K562 (cell line): ENCODE results near the gene MTMR3. TPM values are rescaled to one million over a fixed set of nuclear protein-coding genes. Genes with fewer than 3 reads are reported as not detected.

Experiments used
- ASH1L ChIP-seq: fragments of 450-650 bp; IDR thresholded peaks from 2 replicates; pipeline ENCODE4 v1.6.1; 2018; ENCODE audit warnings: borderline replicate concordance, mild to moderate bottlenecking, low read depth; ENCODE audit not compliant: partially characterized antibody
- ATF1 ChIP-seq, 2 experiments: fragments of 450-650 bp in 1 of 2; IDR thresholded peaks; 2 replicates each; pipeline ENCODE4 v1.6.1; 2016; ENCODE audit warnings: missing compliant biosample characterization in 1 of 2, missing genetic modification characterization in 1 of 2
- E2F3 ChIP-seq: fragments of 250-450 bp; sonication (Bioruptor Pico); IDR thresholded peaks from 2 replicates; pipeline ENCODE4 v1.4.0; 2020; ENCODE audit warnings: mild to moderate bottlenecking
- FOS ChIP-seq: IDR thresholded peaks from 3 replicates; pipeline ENCODE4 v1.6.1; 2011; ENCODE audit not compliant: insufficient read length; ENCODE audit errors: extremely low read depth
- ILF3 ChIP-seq: fragments of 450-650 bp; IDR thresholded peaks from 2 replicates; pipeline ENCODE4 v1.6.1; 2018; ENCODE audit warnings: antibody characterized with exemption, mild to moderate bottlenecking, moderate library complexity, borderline replicate concordance
- KLF6 ChIP-seq: fragments of 250-450 bp; sonication (Bioruptor Pico); IDR thresholded peaks from 2 replicates; pipeline ENCODE4 v1.4.0; 2020; ENCODE audit warnings: mild to moderate bottlenecking, moderate library complexity, borderline replicate concordance
- NFIX ChIP-seq: fragments of 250-450 bp; sonication (Bioruptor Pico); IDR thresholded peaks from 2 replicates; pipeline ENCODE4 v1.4.0; 2020; ENCODE audit warnings: low read depth, mild to moderate bottlenecking, moderate library complexity
- POLR2H ChIP-seq: IDR thresholded peaks from 2 replicates; pipeline ENCODE4 v1.6.1; 2016; ENCODE audit warnings: missing genetic modification characterization, low read depth, mild to moderate bottlenecking, control low read depth, missing compliant biosample characterization, moderate library complexity
- SNIP1 ChIP-seq: fragments of 450-650 bp; IDR thresholded peaks from 2 replicates; pipeline ENCODE4 v1.7.1; 2017; ENCODE audit warnings: low read depth, mild to moderate bottlenecking
- SUPT5H ChIP-seq: fragments of 450-650 bp; IDR thresholded peaks from 2 replicates; pipeline ENCODE4 v1.6.1; 2016
- ZC3H11A ChIP-seq: IDR thresholded peaks from 2 replicates; pipeline ENCODE4 v1.6.1; 2012; ENCODE audit warnings: low read depth, low read length, improper control_type of control experiment
- ZKSCAN8 ChIP-seq: fragments of 200-800 bp; sonication (Bioruptor generic); IDR thresholded peaks from 2 replicates; pipeline ENCODE4 v1.6.1; 2016; ENCODE audit warnings: missing genetic modification characterization, missing compliant biosample characterization
- ZNF197 ChIP-seq: fragments of 200-800 bp; sonication (Bioruptor generic); IDR thresholded peaks from 2 replicates; pipeline ENCODE4 v1.6.1; 2016; ENCODE audit warnings: low read depth, missing genetic modification characterization, missing compliant biosample characterization
- ZNF778 ChIP-seq: fragments of 450-650 bp; formaldehyde crosslinking; IDR thresholded peaks from 2 replicates; pipeline ENCODE4 v1.4.0; 2020; ENCODE audit warnings: mild to moderate bottlenecking, moderate library complexity
- ZNF830 ChIP-seq: fragments of 250-450 bp; sonication (Bioruptor Pico); IDR thresholded peaks from 2 replicates; pipeline ENCODE4 v1.5.0; 2021; ENCODE audit warnings: mild to moderate bottlenecking
- polyA plus RNA-seq, 8 experiments: library from polyadenylated mRNA; depleted of rRNA in 4 of 8; stranded (reverse) in 5 of 8; unstranded in 3 of 8; fragments of >200 nt; fragmentation: Nextera tagmentation in 2 of 8; fragmentation: Illumina TruSeq in 1 of 8; extraction: Ambion mirVana in 2 of 8; extraction: Trizol in 1 of 8; gene quantifications; 2 replicates each; pipeline versions ENCODE4 v1.2.1 to v1.2.3, GENCODE V29; 2011 to 2014; ENCODE audit warnings: inconsistent platforms in 1 of 8, missing spikeins in 1 of 8
- total RNA-seq, 7 experiments: library from RNA; depleted of rRNA in 6 of 7; stranded (reverse); fragments of >200 nt in 6 of 7; fragmentation: Illumina TruSeq in 2 of 7; extraction: Trizol in 2 of 7; gene quantifications; 2 replicates each; pipeline versions ENCODE4 v1.2.1 to v1.2.3, GENCODE V29; 2011 to 2021; ENCODE audit warnings: low replicate concordance in 1 of 7
- TF ChIP-seq, protein P1 (sequence below): fragments of 450-650 bp; IDR thresholded peaks from 2 replicates; pipeline ENCODE4 v1.7.0; 2016; ENCODE audit warnings: borderline replicate concordance
- TF ChIP-seq, protein P2 (sequence below): sonication (generic); formaldehyde crosslinking; IDR thresholded peaks from 2 replicates; pipeline ENCODE4 v1.5.0; 2020; ENCODE audit warnings: missing genetic modification reagents
- TF ChIP-seq, protein P3 (sequence below): fragments of 200-800 bp; sonication (Bioruptor generic); IDR thresholded peaks from 2 replicates; pipeline ENCODE4 v1.6.1; 2017; ENCODE audit warnings: missing genetic modification characterization, missing compliant biosample characterization
- TF ChIP-seq, protein P4 (sequence below): fragments of 450-650 bp; IDR thresholded peaks from 2 replicates; pipeline ENCODE4 v1.6.1; 2018; ENCODE audit warnings: mild to moderate bottlenecking, low read depth; ENCODE audit not compliant: partially characterized antibody
- TF ChIP-seq, protein P5 (sequence below): sonication (generic); formaldehyde crosslinking; IDR thresholded peaks from 2 replicates; pipeline ENCODE4 v1.8.0; 2022; ENCODE audit warnings: mild to moderate bottlenecking, missing genetic modification reagents, borderline replicate concordance

MTMR3 gene
- total and polyA plus RNA-seq, 9 of the 15 experiments (the other 6 are each of a cell fraction or from before 2014, with no cell fraction given): 1.6 to 13.7 (median 7.9) TPM

DNA sequence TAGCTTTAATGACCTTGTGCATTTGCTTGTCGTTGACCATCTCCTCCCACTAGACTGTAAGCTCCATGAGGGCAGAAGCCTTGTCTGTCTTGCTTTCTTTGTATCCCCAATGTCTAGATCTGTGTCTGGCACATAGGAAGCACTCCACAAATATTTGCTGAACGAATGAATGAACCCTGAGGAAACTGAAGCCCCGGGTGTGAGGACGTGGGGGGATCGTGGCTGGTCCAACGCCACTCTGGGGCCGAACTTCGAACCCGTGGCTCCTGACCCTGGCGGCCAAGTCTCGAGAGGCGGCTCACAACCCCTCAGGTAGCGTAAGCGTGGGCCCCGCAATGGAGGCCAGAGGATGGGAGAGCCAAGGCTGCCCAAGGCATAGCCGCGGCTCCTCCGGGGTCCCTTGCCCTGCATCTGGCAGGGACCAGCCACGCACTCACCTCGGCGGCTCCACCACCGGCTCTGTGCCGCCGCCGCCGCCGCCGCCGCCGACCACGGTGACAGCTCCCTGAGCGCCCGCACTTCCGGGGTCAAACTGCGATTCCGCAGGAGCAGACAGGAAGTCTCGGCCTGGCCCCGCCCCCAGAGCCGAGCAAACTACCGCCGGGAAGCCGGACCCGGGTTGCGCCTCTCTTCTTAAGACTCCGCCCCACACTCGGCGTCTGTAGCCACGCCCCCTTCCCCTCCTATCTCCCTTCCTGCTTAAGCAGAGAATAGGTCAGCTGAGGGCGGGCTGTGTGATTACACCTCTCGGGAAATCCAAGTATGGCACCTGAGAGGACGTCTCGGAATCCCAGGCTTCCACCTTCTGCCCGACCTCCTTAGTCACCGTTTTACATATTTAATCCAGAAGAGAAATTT, 45.0 kb upstream of the MTMR3 start, which contains the start of gene ASCC2 (continued):
- TF ChIP-seq, protein P1, sequence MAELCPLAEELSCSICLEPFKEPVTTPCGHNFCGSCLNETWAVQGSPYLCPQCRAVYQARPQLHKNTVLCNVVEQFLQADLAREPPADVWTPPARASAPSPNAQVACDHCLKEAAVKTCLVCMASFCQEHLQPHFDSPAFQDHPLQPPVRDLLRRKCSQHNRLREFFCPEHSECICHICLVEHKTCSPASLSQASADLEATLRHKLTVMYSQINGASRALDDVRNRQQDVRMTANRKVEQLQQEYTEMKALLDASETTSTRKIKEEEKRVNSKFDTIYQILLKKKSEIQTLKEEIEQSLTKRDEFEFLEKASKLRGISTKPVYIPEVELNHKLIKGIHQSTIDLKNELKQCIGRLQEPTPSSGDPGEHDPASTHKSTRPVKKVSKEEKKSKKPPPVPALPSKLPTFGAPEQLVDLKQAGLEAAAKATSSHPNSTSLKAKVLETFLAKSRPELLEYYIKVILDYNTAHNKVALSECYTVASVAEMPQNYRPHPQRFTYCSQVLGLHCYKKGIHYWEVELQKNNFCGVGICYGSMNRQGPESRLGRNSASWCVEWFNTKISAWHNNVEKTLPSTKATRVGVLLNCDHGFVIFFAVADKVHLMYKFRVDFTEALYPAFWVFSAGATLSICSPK: no peak
- TF ChIP-seq ZNF830 (CRISPR knock-in tag) (no peak), ZKSCAN8 (CRISPR knock-in tag) (no peak), E2F3 (CRISPR knock-in tag) (no peak), ILF3 (no peak), ATF1 (CRISPR knock-in tag; IDR thresholded peaks at IDR 0.05) (no peak), ATF1 (tag; IDR thresholded peaks at IDR 0.05) (peak; percentile 39), ZC3H11A (no peak), ZNF778 (CRISPR knock-in tag) (no peak), NFIX (CRISPR knock-in tag) (no peak), ZNF197 (CRISPR knock-in tag) (no peak), ASH1L (no peak), POLR2H (tag) (peak; percentile 58), SNIP1 (no peak), FOS (no peak), KLF6 (CRISPR knock-in tag) (no peak), SUPT5H (peak; percentile 82)
- TF ChIP-seq, protein P2, sequence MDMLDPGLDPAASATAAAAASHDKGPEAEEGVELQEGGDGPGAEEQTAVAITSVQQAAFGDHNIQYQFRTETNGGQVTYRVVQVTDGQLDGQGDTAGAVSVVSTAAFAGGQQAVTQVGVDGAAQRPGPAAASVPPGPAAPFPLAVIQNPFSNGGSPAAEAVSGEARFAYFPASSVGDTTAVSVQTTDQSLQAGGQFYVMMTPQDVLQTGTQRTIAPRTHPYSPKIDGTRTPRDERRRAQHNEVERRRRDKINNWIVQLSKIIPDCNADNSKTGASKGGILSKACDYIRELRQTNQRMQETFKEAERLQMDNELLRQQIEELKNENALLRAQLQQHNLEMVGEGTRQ (CRISPR knock-in tag): peak; percentile 38; the same call in 1 of the 2 replicates
- TF ChIP-seq, protein P3, sequence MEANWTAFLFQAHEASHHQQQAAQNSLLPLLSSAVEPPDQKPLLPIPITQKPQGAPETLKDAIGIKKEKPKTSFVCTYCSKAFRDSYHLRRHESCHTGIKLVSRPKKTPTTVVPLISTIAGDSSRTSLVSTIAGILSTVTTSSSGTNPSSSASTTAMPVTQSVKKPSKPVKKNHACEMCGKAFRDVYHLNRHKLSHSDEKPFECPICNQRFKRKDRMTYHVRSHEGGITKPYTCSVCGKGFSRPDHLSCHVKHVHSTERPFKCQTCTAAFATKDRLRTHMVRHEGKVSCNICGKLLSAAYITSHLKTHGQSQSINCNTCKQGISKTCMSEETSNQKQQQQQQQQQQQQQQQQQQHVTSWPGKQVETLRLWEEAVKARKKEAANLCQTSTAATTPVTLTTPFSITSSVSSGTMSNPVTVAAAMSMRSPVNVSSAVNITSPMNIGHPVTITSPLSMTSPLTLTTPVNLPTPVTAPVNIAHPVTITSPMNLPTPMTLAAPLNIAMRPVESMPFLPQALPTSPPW: no peak
- TF ChIP-seq, protein P4, sequence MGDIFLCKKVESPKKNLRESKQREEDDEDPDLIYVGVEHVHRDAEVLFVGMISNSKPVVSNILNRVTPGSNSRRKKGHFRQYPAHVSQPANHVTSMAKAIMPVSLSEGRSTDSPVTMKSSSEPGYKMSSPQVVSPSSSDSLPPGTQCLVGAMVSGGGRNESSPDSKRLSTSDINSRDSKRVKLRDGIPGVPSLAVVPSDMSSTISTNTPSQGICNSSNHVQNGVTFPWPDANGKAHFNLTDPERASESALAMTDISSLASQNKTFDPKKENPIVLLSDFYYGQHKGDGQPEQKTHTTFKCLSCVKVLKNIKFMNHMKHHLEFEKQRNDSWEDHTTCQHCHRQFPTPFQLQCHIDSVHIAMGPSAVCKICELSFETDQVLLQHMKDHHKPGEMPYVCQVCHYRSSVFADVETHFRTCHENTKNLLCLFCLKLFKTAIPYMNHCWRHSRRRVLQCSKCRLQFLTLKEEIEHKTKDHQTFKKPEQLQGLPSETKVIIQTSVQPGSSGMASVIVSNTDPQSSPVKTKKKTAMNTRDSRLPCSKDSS: peak; percentile 56
- TF ChIP-seq, protein P5, sequence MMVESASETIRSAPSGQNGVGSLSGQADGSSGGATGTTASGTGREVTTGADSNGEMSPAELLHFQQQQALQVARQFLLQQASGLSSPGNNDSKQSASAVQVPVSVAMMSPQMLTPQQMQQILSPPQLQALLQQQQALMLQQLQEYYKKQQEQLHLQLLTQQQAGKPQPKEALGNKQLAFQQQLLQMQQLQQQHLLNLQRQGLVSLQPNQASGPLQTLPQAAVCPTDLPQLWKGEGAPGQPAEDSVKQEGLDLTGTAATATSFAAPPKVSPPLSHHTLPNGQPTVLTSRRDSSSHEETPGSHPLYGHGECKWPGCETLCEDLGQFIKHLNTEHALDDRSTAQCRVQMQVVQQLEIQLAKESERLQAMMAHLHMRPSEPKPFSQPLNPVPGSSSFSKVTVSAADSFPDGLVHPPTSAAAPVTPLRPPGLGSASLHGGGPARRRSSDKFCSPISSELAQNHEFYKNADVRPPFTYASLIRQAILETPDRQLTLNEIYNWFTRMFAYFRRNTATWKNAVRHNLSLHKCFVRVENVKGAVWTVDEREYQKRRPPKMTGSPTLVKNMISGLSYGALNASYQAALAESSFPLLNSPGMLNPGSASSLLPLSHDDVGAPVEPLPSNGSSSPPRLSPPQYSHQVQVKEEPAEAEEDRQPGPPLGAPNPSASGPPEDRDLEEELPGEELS (CRISPR knock-in tag): no peak
